ENCODE data around the gene S100B.

GRCh38 chr21:46620846-46621245 is 16.0 kb upstream of the S100B start:
- TF ChIP-seq, protein P1, sequence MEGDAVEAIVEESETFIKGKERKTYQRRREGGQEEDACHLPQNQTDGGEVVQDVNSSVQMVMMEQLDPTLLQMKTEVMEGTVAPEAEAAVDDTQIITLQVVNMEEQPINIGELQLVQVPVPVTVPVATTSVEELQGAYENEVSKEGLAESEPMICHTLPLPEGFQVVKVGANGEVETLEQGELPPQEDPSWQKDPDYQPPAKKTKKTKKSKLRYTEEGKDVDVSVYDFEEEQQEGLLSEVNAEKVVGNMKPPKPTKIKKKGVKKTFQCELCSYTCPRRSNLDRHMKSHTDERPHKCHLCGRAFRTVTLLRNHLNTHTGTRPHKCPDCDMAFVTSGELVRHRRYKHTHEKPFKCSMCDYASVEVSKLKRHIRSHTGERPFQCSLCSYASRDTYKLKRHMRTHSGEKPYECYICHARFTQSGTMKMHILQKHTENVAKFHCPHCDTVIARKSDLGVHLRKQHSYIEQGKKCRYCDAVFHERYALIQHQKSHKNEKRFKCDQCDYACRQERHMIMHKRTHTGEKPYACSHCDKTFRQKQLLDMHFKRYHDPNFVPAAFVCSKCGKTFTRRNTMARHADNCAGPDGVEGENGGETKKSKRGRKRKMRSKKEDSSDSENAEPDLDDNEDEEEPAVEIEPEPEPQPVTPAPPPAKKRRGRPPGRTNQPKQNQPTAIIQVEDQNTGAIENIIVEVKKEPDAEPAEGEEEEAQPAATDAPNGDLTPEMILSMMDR (IDR thresholded peaks at IDR 0.05), result no peak
- no peak for TF ChIP-seq POLR2A (IDR thresholded peaks at IDR 0.05)

Measured in tibial nerve (tissue), 3 donors.